GM21447 (cell line): Measurements from ENCODE around the gene MKLN1.
"Not testable (repeated sequence)": the region's sequence is repeated elsewhere in the genome, so short reads cannot be mapped to it uniquely, and the experiment has no call there.

Experiments used
- ATAC-seq: cut with Tn5 transposase; IDR thresholded peaks from one replicate; pipeline ENCODE4 v1.9.1; 2021; ENCODE audit not compliant: unreplicated experiment

The MKLN1 gene

GRCh38 chr7:131327626-131328376, at the start of gene MKLN1:
TSS of gene MKLN1 (plus strand) at chr7:131327876. CDS start at chr7:131327900, 24 bp downstream.
- peak; percentile 83 for ATAC-seq

GRCh38 chr7:131279044-131279443, 48.6 kb upstream of the MKLN1 start:
- no peak for ATAC-seq

GRCh38 chr7:131281266-131282048, 46.2 kb upstream of the MKLN1 start:
- no peak for ATAC-seq

GRCh38 chr7:131284702-131285419, 42.8 kb upstream of the MKLN1 start:
- no peak for ATAC-seq

- ATAC-seq: no peak
These were observed 42.1 kb upstream of the MKLN1 start for GRCh38 chr7:131285556-131285955.

GRCh38 chr7:131288450-131288849, 39.2 kb upstream of the MKLN1 start:
- no peak for ATAC-seq

- no peak for ATAC-seq
These were observed 38.6 kb upstream of the MKLN1 start for GRCh38 chr7:131289051-131289450.

GRCh38 chr7:131292141-131292905, 35.4 kb upstream of the MKLN1 start:
- no peak for ATAC-seq

GRCh38 chr7:131293018-131293417, 34.7 kb upstream of the MKLN1 start:
- ATAC-seq: no peak

- ATAC-seq: no peak
These were observed 33.1 kb upstream of the MKLN1 start for GRCh38 chr7:131294553-131294952.

GRCh38 chr7:131298608-131298992, 29.1 kb upstream of the MKLN1 start:
- ATAC-seq: no peak

- no peak for ATAC-seq
These were observed 28.6 kb upstream of the MKLN1 start for GRCh38 chr7:131299074-131299473.

GRCh38 chr7:131300078-131300477, 27.6 kb upstream of the MKLN1 start:
- ATAC-seq: no peak

GRCh38 chr7:131300572-131301466, 26.9 kb upstream of the MKLN1 start:
- no peak for ATAC-seq

- ATAC-seq: no peak
These were observed 25.2 kb upstream of the MKLN1 start for GRCh38 chr7:131302446-131302845.

GRCh38 chr7:131302876-131303707, 24.6 kb upstream of the MKLN1 start:
- ATAC-seq: no peak

GRCh38 chr7:131305152-131305551, 22.5 kb upstream of the MKLN1 start:
- no peak for ATAC-seq

- not testable (repeated sequence) for ATAC-seq
These were observed 21.6 kb upstream of the MKLN1 start for GRCh38 chr7:131306041-131306440.

- ATAC-seq: no peak
These were observed 20.9 kb upstream of the MKLN1 start for GRCh38 chr7:131306777-131307176.
